HG03521 (cell line): ENCODE results near the gene SLC22A6.
"Not testable (repeated sequence)": the region's sequence is repeated elsewhere in the genome, so short reads cannot be mapped to it uniquely, and the experiment has no call there.

Source experiments
- ATAC-seq: cut with Tn5 transposase; IDR thresholded peaks from one replicate; pipeline ENCODE4 v1.9.1; 2021; ENCODE audit warnings: mild to moderate bottlenecking, moderate library complexity; ENCODE audit not compliant: unreplicated experiment

SLC22A6 gene

GRCh38 chr11:62985041-62985750, 429 bp upstream of the SLC22A6 start:
- ATAC-seq = no peak

- ATAC-seq = no peak
Measured at GRCh38 chr11:62983536-62984199, 1.1 kb downstream of the SLC22A6 start.

GRCh38 chr11:62981743-62982142, 3.0 kb downstream of the SLC22A6 start:
- ATAC-seq = no peak

- ATAC-seq = no peak
Measured at GRCh38 chr11:62980133-62980760, 4.5 kb downstream of the SLC22A6 start.

GRCh38 chr11:62976109-62976508, 8.7 kb downstream of the SLC22A6 start:
- ATAC-seq = no peak

GRCh38 chr11:62974848-62975522, 9.8 kb downstream of the SLC22A6 start:
- no peak for ATAC-seq

GRCh38 chr11:62965574-62965973, 19.2 kb downstream of the SLC22A6 start:
- ATAC-seq = no peak

GRCh38 chr11:62962391-62962790, 22.4 kb downstream of the SLC22A6 start:
- no peak for ATAC-seq

- no peak for ATAC-seq
Measured at GRCh38 chr11:62961017-62961570, 23.7 kb downstream of the SLC22A6 start.

GRCh38 chr11:62959422-62959980, 25.3 kb downstream of the SLC22A6 start:
- ATAC-seq = no peak

- no peak for ATAC-seq
Measured at GRCh38 chr11:62958547-62959421, 26.0 kb downstream of the SLC22A6 start.

- no peak for ATAC-seq
Measured at GRCh38 chr11:62957147-62957546, 27.6 kb downstream of the SLC22A6 start.

- ATAC-seq = no peak
Measured at GRCh38 chr11:62954478-62954877, 30.3 kb downstream of the SLC22A6 start.

- no peak for ATAC-seq
Measured at GRCh38 chr11:62953811-62954210, 31.0 kb downstream of the SLC22A6 start.

- ATAC-seq = no peak
Measured at GRCh38 chr11:62948765-62949320, 35.9 kb downstream of the SLC22A6 start.

- ATAC-seq = not testable (repeated sequence)
Measured at GRCh38 chr11:62945538-62945937, 39.2 kb downstream of the SLC22A6 start.

GRCh38 chr11:62937528-62937927, 47.2 kb downstream of the SLC22A6 start:
- not testable (repeated sequence) for ATAC-seq

GRCh38 chr11:62934496-62934785, 50.3 kb downstream of the SLC22A6 start:
- ATAC-seq = no peak

- no peak for ATAC-seq
Measured at GRCh38 chr11:62933750-62934495, 50.8 kb downstream of the SLC22A6 start.
